HepG2 (cell line): ENCODE results near the gene TMEM198. TPM values are rescaled to one million over a fixed set of nuclear protein-coding genes. Genes with fewer than 3 reads are reported as not detected.

Source experiments
- ATF7 ChIP-seq, 2 experiments: fragments of 450-650 bp in 1 of 2; sonication (generic) in 1 of 2; formaldehyde crosslinking in 1 of 2; IDR thresholded peaks; 2 replicates each; pipeline versions ENCODE4 v1.4.0 to v1.6.1; 2016 to 2020; ENCODE audit warnings: antibody characterized with exemption in 1 of 2, mild to moderate bottlenecking in 1 of 2, missing genetic modification reagents in 1 of 2
- ESRRA ChIP-seq: sonication (generic); formaldehyde crosslinking; IDR thresholded peaks from 2 replicates; pipeline ENCODE4 v1.5.1; 2020; ENCODE audit warnings: mild to moderate bottlenecking, low read depth, missing genetic modification reagents
- GMEB2 ChIP-seq: IDR thresholded peaks from 2 replicates; pipeline ENCODE4 v1.6.1; 2016; ENCODE audit warnings: missing biosample characterization, missing genetic modification reagents, low read depth
- HES4 ChIP-seq: sonication (generic); formaldehyde crosslinking; IDR thresholded peaks from 2 replicates; pipeline ENCODE4 v1.9.0; 2021; ENCODE audit warnings: mild to moderate bottlenecking, missing genetic modification reagents, borderline replicate concordance
- HNRNPH1 ChIP-seq: fragments of 200-400 bp; formaldehyde crosslinking; optimal IDR thresholded peaks from 2 replicates; pipeline ENCODE3; 2017; ENCODE audit warnings: mild to moderate bottlenecking, low read depth, low read length
- NCOA5 ChIP-seq: sonication (generic); formaldehyde crosslinking; IDR thresholded peaks from 2 replicates; pipeline ENCODE4 v1.4.0; 2020; ENCODE audit warnings: missing genetic modification reagents
- PAWR ChIP-seq: sonication (generic); formaldehyde crosslinking; IDR thresholded peaks from 2 replicates; pipeline ENCODE4 v1.4.0; 2020; ENCODE audit warnings: missing genetic modification reagents, mild to moderate bottlenecking, borderline replicate concordance
- PITX1 ChIP-seq: sonication (generic); formaldehyde crosslinking; IDR thresholded peaks from 2 replicates; pipeline ENCODE4 v1.5.1; 2020; ENCODE audit warnings: mild to moderate bottlenecking, missing genetic modification reagents
- RBFOX2 ChIP-seq: fragments of 200-400 bp; formaldehyde crosslinking; IDR thresholded peaks from 2 replicates; pipeline ENCODE4 v1.6.1; 2017; ENCODE audit warnings: low read depth, mild to moderate bottlenecking, low read length
- SALL1 ChIP-seq: sonication (generic); formaldehyde crosslinking; IDR thresholded peaks from 2 replicates; pipeline ENCODE4 v1.8.0; 2022; ENCODE audit warnings: mild to moderate bottlenecking, missing genetic modification reagents
- SMAD3 ChIP-seq: sonication (generic); formaldehyde crosslinking; IDR thresholded peaks from 2 replicates; pipeline ENCODE4 v1.4.0; 2020; ENCODE audit warnings: missing genetic modification reagents
- ZNF34 ChIP-seq: sonication (generic); formaldehyde crosslinking; IDR thresholded peaks from 2 replicates; pipeline ENCODE4 v1.4.0; 2020; ENCODE audit warnings: mild to moderate bottlenecking, missing genetic modification reagents, borderline replicate concordance
- ZNF616 ChIP-seq: sonication (generic); formaldehyde crosslinking; IDR thresholded peaks from 2 replicates; pipeline ENCODE4 v1.5.0; 2020; ENCODE audit warnings: low read depth, mild to moderate bottlenecking, missing genetic modification reagents
- ZNF780A ChIP-seq: sonication (generic); formaldehyde crosslinking; IDR thresholded peaks from 2 replicates; pipeline ENCODE4 v1.8.0; 2022; ENCODE audit warnings: mild to moderate bottlenecking, missing genetic modification reagents, moderate library complexity
- ZZZ3 ChIP-seq: sonication (generic); formaldehyde crosslinking; IDR thresholded peaks from 2 replicates; pipeline ENCODE4 v1.4.0; 2020; ENCODE audit warnings: missing genetic modification reagents, mild to moderate bottlenecking, borderline replicate concordance
- polyA plus RNA-seq, 8 experiments: library from polyadenylated mRNA; depleted of rRNA in 3 of 8; stranded (reverse) in 7 of 8; unstranded in 1 of 8; fragments of >200 nt; fragmentation: Illumina TruSeq in 4 of 8; extraction: Trizol in 4 of 8; gene quantifications; 2 replicates each; pipeline versions ENCODE4 v1.2.1 to v1.2.3, GENCODE V29; 2011 to 2016; ENCODE audit warnings: low read depth in 4 of 8, missing spikeins in 1 of 8, mixed read lengths in 1 of 8; ENCODE audit not compliant: insufficient read depth in 1 of 8
- total RNA-seq, 5 experiments: library from RNA; depleted of rRNA; stranded (reverse); fragments of >200 nt; fragmentation: Illumina TruSeq; extraction: Trizol; gene quantifications; 2 replicates each; pipeline ENCODE4 v1.2.3, GENCODE V29; 2016; ENCODE audit warnings: low read depth in 1 of 5
- TF ChIP-seq, protein P1 (sequence below): sonication (generic); formaldehyde crosslinking; IDR thresholded peaks from 2 replicates; pipeline ENCODE4 v1.4.0; 2020; ENCODE audit warnings: missing genetic modification reagents
- TF ChIP-seq, protein P2 (sequence below): sonication (generic); formaldehyde crosslinking; conservative IDR thresholded peaks from 2 replicates; pipeline ENCODE4 v1.4.0; 2020; ENCODE audit warnings: missing genetic modification reagents
- TF ChIP-seq, protein P3 (sequence below): sonication (generic); formaldehyde crosslinking; IDR thresholded peaks from 2 replicates; pipeline ENCODE4 v1.4.0; 2020; ENCODE audit warnings: mild to moderate bottlenecking, missing genetic modification reagents

TMEM198 gene
- total and polyA plus RNA-seq, 2 of the 13 experiments (the other 11 are each of a cell fraction or from before 2014, with no cell fraction given) = 17.3 to 23.5 TPM

DNA sequence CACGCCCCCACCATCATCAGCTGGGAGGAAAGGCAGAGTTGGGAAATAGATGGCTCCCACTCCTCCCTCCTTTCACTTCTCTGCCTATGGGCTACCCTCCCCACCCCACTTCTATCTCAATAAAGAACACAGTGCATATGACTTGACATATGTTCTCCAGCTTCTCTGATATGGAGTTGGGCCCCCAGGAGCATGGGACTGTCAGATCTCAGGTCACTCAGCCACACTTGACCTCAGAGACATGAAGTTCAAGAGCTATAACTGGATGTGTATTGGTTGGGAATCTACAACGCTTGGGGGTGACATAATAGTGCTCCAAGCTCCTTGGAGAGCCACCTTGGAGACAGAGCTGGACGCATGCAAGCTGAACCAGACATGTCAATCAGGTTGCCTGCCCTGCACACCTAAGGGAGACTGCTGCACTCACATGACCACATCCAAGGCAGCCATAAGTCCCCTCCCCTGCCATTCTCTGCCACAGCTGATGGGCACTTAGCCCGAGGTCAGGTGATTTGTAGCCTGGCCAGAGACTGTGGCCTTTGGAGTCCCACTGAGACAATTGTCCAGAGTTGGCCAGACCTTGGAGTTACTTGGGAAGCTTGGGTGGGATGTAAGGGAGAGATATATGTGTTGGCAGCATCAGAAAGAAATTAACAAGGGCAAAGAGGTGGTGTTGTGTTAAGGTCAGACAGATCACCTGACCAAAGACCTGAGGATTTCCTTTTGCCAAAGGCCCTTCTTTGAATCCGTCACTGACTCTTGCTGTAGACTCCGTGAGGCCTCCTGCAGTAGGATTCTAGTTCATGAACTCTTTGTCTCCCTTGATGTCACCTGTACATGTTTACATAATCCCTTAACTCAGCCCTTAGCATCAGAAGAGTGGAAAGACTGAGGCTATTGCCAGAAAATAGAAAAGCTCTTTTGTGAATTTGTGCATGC is 32.0 kb downstream of the TMEM198 start (continued):
- TF ChIP-seq NCOA5 (CRISPR knock-in tag) (no peak), ZNF34 (CRISPR knock-in tag) (no peak), RBFOX2 (peak; percentile 55; the same call in 1 of the 2 replicates), HES4 (CRISPR knock-in tag) (no peak), ZNF616 (no peak), SALL1 (CRISPR knock-in tag) (no peak), ATF7 (IDR thresholded peaks at IDR 0.05) (no peak), ATF7 (CRISPR knock-in tag; IDR thresholded peaks at IDR 0.05) (no peak; the same call in 1 of the 2 replicates), PITX1 (CRISPR knock-in tag) (no peak), PAWR (CRISPR knock-in tag) (no peak), ZZZ3 (CRISPR knock-in tag) (no peak), ZNF780A (CRISPR knock-in tag) (no peak), HNRNPH1 (no peak), GMEB2 (no peak), ESRRA (CRISPR knock-in tag) (no peak), SMAD3 (CRISPR knock-in tag) (no peak)
- TF ChIP-seq, protein P1, sequence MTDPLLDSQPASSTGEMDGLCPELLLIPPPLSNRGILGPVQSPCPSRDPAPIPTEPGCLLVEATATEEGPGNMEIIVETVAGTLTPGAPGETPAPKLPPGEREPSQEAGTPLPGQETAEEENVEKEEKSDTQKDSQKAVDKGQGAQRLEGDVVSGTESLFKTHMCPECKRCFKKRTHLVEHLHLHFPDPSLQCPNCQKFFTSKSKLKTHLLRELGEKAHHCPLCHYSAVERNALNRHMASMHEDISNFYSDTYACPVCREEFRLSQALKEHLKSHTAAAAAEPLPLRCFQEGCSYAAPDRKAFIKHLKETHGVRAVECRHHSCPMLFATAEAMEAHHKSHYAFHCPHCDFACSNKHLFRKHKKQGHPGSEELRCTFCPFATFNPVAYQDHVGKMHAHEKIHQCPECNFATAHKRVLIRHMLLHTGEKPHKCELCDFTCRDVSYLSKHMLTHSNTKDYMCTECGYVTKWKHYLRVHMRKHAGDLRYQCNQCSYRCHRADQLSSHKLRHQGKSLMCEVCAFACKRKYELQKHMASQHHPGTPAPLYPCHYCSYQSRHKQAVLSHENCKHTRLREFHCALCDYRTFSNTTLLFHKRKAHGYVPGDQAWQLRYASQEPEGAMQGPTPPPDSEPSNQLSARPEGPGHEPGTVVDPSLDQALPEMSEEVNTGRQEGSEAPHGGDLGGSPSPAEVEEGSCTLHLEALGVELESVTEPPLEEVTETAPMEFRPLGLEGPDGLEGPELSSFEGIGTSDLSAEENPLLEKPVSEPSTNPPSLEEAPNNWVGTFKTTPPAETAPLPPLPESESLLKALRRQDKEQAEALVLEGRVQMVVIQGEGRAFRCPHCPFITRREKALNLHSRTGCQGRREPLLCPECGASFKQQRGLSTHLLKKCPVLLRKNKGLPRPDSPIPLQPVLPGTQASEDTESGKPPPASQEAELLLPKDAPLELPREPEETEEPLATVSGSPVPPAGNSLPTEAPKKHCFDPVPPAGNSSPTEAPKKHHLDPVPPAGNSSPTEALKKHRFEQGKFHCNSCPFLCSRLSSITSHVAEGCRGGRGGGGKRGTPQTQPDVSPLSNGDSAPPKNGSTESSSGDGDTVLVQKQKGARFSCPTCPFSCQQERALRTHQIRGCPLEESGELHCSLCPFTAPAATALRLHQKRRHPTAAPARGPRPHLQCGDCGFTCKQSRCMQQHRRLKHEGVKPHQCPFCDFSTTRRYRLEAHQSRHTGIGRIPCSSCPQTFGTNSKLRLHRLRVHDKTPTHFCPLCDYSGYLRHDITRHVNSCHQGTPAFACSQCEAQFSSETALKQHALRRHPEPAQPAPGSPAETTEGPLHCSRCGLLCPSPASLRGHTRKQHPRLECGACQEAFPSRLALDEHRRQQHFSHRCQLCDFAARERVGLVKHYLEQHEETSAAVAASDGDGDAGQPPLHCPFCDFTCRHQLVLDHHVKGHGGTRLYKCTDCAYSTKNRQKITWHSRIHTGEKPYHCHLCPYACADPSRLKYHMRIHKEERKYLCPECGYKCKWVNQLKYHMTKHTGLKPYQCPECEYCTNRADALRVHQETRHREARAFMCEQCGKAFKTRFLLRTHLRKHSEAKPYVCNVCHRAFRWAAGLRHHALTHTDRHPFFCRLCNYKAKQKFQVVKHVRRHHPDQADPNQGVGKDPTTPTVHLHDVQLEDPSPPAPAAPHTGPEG = no peak
- TF ChIP-seq, protein P2, sequence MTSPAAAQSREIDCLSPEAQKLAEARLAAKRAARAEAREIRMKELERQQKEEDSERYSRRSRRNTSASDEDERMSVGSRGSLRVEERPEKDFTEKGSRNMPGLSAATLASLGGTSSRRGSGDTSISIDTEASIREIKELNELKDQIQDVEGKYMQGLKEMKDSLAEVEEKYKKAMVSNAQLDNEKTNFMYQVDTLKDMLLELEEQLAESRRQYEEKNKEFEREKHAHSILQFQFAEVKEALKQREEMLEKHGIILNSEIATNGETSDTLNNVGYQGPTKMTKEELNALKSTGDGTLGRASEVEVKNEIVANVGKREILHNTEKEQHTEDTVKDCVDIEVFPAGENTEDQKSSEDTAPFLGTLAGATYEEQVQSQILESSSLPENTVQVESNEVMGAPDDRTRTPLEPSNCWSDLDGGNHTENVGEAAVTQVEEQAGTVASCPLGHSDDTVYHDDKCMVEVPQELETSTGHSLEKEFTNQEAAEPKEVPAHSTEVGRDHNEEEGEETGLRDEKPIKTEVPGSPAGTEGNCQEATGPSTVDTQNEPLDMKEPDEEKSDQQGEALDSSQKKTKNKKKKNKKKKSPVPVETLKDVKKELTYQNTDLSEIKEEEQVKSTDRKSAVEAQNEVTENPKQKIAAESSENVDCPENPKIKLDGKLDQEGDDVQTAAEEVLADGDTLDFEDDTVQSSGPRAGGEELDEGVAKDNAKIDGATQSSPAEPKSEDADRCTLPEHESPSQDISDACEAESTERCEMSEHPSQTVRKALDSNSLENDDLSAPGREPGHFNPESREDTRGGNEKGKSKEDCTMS (CRISPR knock-in tag) = no peak
- TF ChIP-seq, protein P3, sequence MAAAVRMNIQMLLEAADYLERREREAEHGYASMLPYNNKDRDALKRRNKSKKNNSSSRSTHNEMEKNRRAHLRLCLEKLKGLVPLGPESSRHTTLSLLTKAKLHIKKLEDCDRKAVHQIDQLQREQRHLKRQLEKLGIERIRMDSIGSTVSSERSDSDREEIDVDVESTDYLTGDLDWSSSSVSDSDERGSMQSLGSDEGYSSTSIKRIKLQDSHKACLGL (CRISPR knock-in tag) = 0 out of 2 replicates have a peak, but pooled peaks have one; percentile 9
